ENCODE measurements around the gene CDK5RAP1.
A peak's percentile ranks its signal among the peaks of the same experiment; 100 is the strongest.
"Not testable (repeated sequence)": the region's sequence is repeated elsewhere in the genome, so short reads cannot be mapped to it uniquely, and the experiment has no call there.

The CDK5RAP1 gene

GRCh38 chr20:33401184-33401920, at the start of gene CDK5RAP1:
Gene CDK5RAP1, minus strand, starts transcription at chr20:33401519. Its CDS starts 4,455 bp downstream, at chr20:33397064.
- peak in 1 of 2 experiments; percentile 60 for DNase-seq

DNA sequence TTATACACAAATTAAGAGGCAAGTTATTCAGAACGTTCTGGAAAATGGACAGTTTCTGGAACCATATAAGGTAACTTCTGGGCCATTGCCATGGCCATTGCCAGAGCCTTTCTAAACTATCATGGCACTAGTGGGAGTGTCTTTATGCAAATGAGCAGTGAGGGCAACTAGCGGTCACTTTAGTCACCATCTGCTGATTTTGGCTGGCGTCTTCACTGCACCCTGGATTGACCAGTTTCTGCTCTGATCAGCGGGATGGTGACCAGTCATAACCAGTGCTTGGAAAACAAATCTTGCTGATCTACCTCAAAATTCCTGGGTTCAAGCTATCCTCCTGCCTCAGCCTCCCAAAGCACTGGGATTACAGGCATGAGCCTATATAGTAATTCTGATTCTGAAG, 49.5 kb upstream of the CDK5RAP1 start:
- DNase-seq: no peak

- DNase-seq: no peak
These were observed 44.7 kb upstream of the CDK5RAP1 start for GRCh38 chr20:33445881-33446625.

GRCh38 chr20:33444797-33445560, 43.7 kb upstream of the CDK5RAP1 start:
- no peak for DNase-seq

GRCh38 chr20:33443512-33444239, 42.4 kb upstream of the CDK5RAP1 start, which contains the start of gene SNTA1:
Gene SNTA1, minus strand, starts transcription at chr20:33443763. Its CDS starts 143 bp downstream, at chr20:33443620.
- DNase-seq: no peak

DNA sequence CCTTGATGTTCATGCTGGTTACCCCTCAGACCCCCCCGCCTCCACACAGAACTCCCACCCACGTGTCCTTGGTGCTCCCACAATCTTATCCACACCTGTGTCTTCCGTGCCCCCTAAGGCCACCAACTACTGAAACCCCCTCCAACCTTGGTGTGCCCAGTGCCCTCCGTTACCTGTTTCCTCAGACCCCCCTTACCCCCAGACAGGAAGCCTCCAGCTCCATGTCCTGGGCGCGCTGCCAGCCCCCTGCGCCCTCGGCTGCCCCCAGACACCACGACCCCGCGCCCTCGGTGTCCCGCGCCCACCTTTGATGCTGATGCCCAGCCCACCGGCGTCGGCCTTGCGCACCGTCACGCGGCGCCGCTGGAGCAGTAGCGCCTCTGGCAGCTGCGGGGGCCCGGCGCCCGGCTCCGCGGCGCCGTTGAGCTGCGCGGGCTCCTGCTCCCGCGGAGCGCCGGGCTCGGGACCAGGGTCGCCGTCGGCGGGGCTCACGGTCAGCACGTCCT, 41.7 kb upstream of the CDK5RAP1 start:
- no peak for DNase-seq

DNA sequence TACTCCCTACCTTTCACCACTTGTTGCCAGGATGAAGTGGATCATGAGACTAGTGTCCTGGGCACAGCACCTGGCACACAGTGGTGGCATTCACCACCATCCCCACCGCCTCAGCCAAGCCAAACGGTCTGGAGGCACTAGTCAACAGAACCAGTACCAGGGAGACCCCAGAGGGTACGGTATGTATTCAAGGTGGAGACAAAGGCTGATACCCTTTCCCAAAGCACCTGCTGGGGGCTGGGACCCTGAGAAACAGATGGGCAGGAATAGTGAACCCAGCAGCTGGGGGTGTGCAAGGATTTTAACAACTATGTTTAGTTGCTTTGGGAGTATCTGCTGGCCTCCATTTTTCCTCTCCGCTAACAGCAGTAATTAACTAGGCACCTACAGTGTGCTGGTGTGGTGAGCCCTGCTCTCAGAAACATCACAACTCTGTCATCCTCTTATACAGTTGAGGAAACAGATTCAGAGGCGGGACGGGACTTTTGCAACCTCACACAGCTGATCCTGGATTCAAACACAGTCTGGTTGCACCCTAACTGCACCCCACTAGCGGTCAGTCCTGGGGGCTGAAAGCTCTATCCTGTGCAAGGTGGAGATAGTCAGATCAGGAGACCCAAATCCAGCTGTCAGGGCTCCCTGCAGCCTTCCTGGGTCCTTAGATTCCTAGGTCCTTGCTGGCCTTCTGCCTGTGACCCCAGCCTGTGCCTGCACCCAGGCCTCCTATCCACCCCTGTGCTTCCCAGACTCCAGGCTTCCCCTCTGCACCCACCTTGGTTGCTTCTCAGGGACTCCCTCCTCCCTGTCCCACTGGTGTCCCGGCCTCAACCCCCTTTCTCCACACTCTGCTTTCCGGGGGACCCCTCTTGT, 41.1 kb upstream of the CDK5RAP1 start:
- peak in 1 of 2 experiments; percentile 3 for DNase-seq

GRCh38 chr20:33441142-33441955, 40.0 kb upstream of the CDK5RAP1 start:
- no peak for DNase-seq

DNA sequence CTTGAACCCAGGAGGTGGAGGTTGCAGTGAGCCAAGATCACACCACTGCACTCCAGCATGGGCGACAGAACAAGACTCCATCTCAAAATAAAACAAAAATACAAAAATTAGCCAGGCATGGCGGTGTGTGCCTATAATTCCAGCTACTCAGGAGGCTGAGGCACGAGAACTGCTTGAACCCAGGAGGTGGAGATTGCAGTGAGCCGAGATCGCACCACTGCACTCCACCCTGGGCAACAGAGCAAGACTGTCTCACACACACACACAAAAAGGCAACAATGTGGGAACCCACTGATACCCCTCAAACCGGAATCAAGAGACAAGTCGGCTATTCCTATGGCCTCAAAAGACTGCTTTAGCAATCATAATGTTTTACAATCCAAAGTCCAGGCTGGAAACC, 39.2 kb upstream of the CDK5RAP1 start:
- DNase-seq: not testable (repeated sequence)

DNA sequence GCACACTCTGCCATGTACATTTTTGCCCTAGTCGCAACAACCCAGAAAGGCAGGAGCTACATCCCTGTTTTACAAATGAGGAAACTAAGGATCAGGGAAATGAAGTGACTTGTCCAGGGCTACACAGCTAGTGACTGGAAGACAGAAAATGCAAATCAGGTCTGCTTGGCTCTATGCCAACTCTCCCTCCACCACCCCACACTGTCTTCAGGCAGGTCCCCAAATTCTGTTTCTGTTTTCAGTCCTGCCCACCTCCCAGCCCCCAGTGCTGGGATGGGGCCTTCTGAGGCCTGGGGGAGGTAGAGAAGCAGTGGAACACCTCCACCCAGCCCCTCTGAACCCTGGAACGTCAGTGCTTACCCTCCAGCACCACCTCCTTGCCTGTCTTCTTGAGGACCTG, 37.2 kb upstream of the CDK5RAP1 start:
- no peak for DNase-seq

GRCh38 chr20:33437141-33437911, 36.0 kb upstream of the CDK5RAP1 start:
- DNase-seq: no peak

DNA sequence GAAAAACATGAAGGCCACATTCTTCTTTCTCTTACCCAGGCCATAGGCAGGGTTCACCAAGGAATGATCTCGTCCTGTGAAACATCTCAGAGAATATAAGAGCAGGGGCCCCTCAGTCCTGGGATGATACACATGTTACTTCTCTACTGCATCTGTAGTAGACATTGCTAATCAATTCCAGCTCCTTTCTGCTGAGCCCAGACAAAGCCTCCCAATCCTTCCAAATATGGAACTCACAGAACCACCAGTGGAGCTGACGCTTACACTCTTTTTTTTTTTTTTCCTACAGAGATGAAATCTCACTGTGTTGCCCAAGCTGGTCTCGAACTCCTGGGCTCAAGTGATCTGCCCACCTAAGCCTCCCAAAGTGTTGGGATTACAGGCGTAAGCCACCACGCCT, 33.1 kb upstream of the CDK5RAP1 start:
- no peak for DNase-seq

DNA sequence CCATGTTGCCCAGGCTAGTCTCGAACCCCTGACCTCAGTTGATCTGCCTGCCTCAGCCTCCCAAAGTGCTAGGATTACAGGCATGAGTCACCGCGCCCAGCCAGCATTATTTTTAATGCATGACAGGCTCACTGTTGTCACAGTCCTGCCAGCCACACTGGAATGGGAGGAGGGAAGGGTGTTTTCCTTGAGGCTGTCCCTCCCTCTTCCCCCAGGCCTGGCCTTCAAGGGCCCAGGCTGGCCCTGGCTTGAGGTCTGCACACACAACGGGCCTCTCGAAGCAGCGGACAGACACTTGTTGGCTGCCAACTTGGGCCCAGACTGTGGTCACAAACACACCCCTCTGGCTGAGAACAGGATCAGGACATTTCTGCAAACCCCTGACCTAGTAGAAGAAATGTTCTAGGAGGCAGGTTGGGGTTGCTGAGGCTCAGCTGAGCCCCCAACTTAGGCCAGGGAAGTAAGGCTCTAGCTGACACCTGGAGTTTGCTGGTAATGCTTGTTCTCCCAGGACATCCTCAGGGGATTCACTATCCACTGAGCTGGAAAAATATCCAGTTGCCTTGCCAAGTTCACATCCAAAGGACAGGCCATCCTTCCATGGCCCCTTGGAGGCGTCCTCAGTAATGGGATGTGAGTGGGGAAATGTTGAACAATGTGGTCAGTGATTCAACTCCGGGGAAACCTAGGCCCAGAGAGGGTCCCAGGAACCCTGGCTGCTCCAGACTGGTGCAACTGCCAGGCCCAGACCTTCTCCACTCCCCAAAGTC, 32.3 kb upstream of the CDK5RAP1 start:
- DNase-seq: no peak

GRCh38 chr20:33431797-33432381, 30.6 kb upstream of the CDK5RAP1 start:
- no peak for DNase-seq

- not testable (repeated sequence) for DNase-seq
These were observed 22.6 kb upstream of the CDK5RAP1 start for GRCh38 chr20:33423875-33424274.

DNA sequence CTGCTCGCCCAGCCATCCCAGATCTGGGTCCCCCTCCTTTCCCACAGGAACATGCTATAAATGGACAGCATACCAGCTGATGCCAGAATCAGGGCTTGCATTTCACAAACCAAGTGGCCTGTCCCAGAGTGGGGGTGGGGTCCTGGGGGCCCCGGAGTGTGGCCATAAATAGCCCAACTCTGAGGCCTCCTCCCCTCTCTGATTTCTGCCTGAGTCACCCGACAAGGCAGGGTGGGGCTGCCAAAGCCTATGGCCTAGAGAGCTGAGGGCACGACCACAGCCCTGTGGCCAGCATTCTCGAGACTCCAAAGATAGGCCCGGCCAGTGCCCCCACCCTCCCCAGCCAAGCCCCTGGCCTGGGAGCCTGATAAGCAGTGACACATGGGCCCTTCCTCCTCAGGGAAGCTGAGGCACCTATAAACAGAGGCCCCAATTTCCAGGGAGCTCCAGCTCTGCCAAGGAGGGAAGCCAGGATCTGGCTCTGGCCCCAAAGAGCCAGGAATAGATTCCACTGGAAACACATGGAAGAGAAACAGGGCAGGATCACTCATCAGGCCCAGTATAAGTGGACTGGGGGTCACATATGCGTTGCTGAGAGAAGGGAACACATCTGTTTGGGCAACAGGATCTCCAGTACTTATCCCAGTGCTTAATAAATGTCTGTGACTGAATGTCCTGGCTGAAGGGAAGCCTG, 22.0 kb upstream of the CDK5RAP1 start:
- DNase-seq: no peak

DNA sequence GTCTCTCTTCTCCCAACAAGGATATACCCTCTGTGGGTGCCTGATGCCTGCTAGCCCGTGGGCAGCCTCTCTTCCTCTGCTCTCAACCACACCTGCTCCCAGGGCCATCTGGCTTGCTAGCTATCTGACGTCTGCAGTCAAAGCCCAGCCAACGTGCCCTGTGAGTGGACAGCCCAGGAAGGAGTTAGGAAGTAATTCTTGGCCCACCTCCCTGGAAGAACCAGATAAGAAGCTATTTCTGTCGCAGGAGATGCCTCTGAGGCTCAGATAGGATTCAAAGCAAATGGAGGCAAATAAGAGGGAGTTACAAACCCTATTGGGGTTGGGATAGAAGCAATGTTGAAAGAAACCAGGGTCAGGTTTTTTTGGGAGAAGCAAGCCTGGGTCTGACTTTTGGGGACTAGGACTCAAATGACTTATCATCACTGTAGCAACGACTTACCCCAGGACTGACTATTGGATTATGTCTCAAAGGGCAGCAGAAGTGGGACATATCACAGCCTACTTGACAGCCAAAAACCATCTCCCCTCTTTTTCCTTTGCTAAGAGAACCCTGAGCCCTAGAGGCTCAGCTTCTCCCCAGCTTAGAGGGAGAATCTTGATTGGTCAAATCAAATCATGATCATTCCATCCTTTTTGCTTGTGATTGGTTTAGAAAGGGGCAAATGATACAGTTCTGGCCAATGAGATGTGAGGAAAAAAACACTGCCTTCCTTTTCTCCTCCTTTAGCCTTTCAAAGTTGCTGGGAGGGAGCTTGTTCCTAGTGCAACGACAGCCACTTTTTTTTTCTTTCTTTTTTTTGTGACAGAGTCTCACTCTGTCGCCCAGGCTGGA, 18.0 kb upstream of the CDK5RAP1 start:
- no peak for DNase-seq
